K562 (cell line): Measurements from ENCODE around the gene NT5DC1. TPM values are rescaled to one million over a fixed set of nuclear protein-coding genes. Genes with fewer than 3 reads are reported as not detected.

Source experiments
- ATAC-seq: fragments of 200-7000 bp; cut with Tn5 transposase; 3 replicates; pipeline ENCODE4 v1.9.1; 2020; ENCODE audit warnings: moderate library complexity
- BruUV-seq: library from RNA; stranded (reverse); fragments of 400-500 nt; replicated peaks from 2 replicates; lab custom pipeline; 2021; lab: Mats Ljungman, UMichigan
- CTCF ChIA-PET: fragments of 300-600 bp; formaldehyde crosslinking; extraction: SDS; loops from one replicate; lab custom pipeline; 2021; ENCODE audit warnings: low intra/inter-chr PET ratio; lab: Yijun Ruan, JAX
- POLR2A ChIA-PET: fragments of 300-600, 350-650 bp; sonication (Branson Sonifier 250); formaldehyde crosslinking; extraction: SDS; loops from one replicate; lab custom pipeline; 2021; ENCODE audit warnings: antibody characterized with exemption, inconsistent platforms; lab: Yijun Ruan, JAX
- DNase-seq, 4 experiments: peaks; one replicate each; pipeline versions ENCODE4 v3.0.0 to v3.0.0-alpha.2; 2011 to 2018; ENCODE audit warnings: low spot score in 3 of 4, mixed read lengths in 3 of 4; ENCODE audit errors: extremely low read depth in 1 of 4
- FAIRE-seq: peaks from 2 replicates; lab custom pipeline; 2011; peaks lifted over from hg19 to GRCh38; lab: Jason Lieb, UNC
- H2AFZ ChIP-seq: 2 replicates; pipeline ENCODE4 v1.6.0; 2011; ENCODE audit warnings: low read depth, low read length, control low read depth, inconsistent platforms
- H3K27ac ChIP-seq: fragments of 200-600 bp; 3 replicates; pipeline ENCODE4 v1.8.0; 2011; ENCODE audit warnings: low read depth, mild to moderate bottlenecking, control low read depth, inconsistent platforms, low read length, moderate library complexity, mixed read lengths; ENCODE audit errors: extremely low read depth
- H3K27me3 ChIP-seq, 2 experiments: fragments of 300-600 bp in 1 of 2; 2 replicates in 1 of 2; 3 replicates in 1 of 2; pipeline versions ENCODE4 v1.6.0 to v1.8.0; 2011; ENCODE audit warnings: inconsistent platforms in 2 of 2, low read length in 2 of 2, mild to moderate bottlenecking in 1 of 2, mixed read lengths in 1 of 2, moderate library complexity in 1 of 2; ENCODE audit not compliant: control insufficient read depth in 2 of 2, insufficient read depth in 2 of 2
- H3K36me3 ChIP-seq: fragments of 300-600 bp; 3 replicates; pipeline ENCODE4 v1.8.0; 2011; ENCODE audit warnings: mild to moderate bottlenecking, low read length, inconsistent platforms; ENCODE audit not compliant: control insufficient read depth, insufficient read depth
- H3K4me1 ChIP-seq, 2 experiments: fragments of 200-600 bp in 1 of 2; replicated peaks in 1 of 2; 2 replicates in 1 of 2; 3 replicates in 1 of 2; pipeline versions ENCODE4 v1.5.1 to v1.8.0; 2011; ENCODE audit warnings: inconsistent platforms in 2 of 2, low read length in 2 of 2, mild to moderate bottlenecking in 1 of 2, mixed read lengths in 1 of 2, moderate library complexity in 1 of 2; ENCODE audit not compliant: control insufficient read depth in 2 of 2, insufficient read depth in 2 of 2
- H3K4me2 ChIP-seq: 2 replicates; pipeline ENCODE4 v1.6.1; 2011; ENCODE audit warnings: low read length, control low read depth, inconsistent platforms, mixed read lengths; ENCODE audit not compliant: insufficient read depth
- H3K4me3 ChIP-seq: fragments of 200-600 bp; sonication (generic), shearing (Covaris generic); 2 replicates; pipeline ENCODE4 v1.5.1; 2016; ENCODE audit warnings: control low read depth, inconsistent platforms
- H3K79me2 ChIP-seq: fragments of 200-600 bp; 3 replicates; pipeline ENCODE4 v1.8.0; 2011; ENCODE audit warnings: low read length, inconsistent platforms; ENCODE audit not compliant: control insufficient read depth, insufficient read depth
- H3K9ac ChIP-seq, 2 experiments: 2 replicates each; pipeline versions ENCODE4 v1.6.0 to v1.6.1; 2011; ENCODE audit warnings: low read depth in 2 of 2, low read length in 2 of 2, control low read depth in 1 of 2, inconsistent platforms in 1 of 2, mild to moderate bottlenecking in 1 of 2, mixed read lengths in 1 of 2; ENCODE audit not compliant: insufficient read depth in 1 of 2
- H3K9me1 ChIP-seq: one replicate; pipeline ENCODE4 v1.6.0; 2011; ENCODE audit warnings: inconsistent platforms, mild to moderate bottlenecking, low read length, moderate library complexity; ENCODE audit not compliant: control insufficient read depth, insufficient read depth
- H3K9me3 ChIP-seq: replicated peaks from 2 replicates; pipeline ENCODE4 v1.5.1; 2011; ENCODE audit warnings: low read depth, low read length, inconsistent platforms; ENCODE audit not compliant: control insufficient read depth, insufficient read depth
- H4K20me1 ChIP-seq: replicated peaks from 2 replicates; pipeline ENCODE4 v1.6.1; 2011; ENCODE audit warnings: low read length, inconsistent platforms, mixed read lengths; ENCODE audit not compliant: control insufficient read depth, insufficient read depth
- E2F1 ChIP-seq: sonication (generic); formaldehyde crosslinking; IDR thresholded peaks from 2 replicates; pipeline ENCODE4 v1.8.1; 2023; ENCODE audit warnings: mild to moderate bottlenecking, missing genetic modification reagents, moderate library complexity
- E2F5 ChIP-seq: sonication (generic); formaldehyde crosslinking; IDR thresholded peaks from 2 replicates; pipeline ENCODE4 v1.8.0; 2022; ENCODE audit warnings: mild to moderate bottlenecking, missing genetic modification reagents
- HBP1 ChIP-seq: fragments of 450-650 bp; formaldehyde crosslinking; IDR thresholded peaks from 2 replicates; pipeline ENCODE4 v1.4.0; 2022; ENCODE audit warnings: missing genetic modification characterization
- IRF2 ChIP-seq: sonication (generic); formaldehyde crosslinking; IDR thresholded peaks from 2 replicates; pipeline ENCODE4 v1.8.1; 2022; ENCODE audit warnings: mild to moderate bottlenecking, missing genetic modification reagents
- MXD1 ChIP-seq: fragments of 250-450 bp; sonication (Bioruptor Pico); IDR thresholded peaks from 2 replicates; pipeline ENCODE4 v1.8.0; 2021; ENCODE audit warnings: borderline replicate concordance, mild to moderate bottlenecking, moderate library complexity; ENCODE audit not compliant: poor library complexity, severe bottlenecking
- PHF8 ChIP-seq: fragments of 200-600 bp; sonication (generic); IDR thresholded peaks from 2 replicates; pipeline ENCODE4 v1.6.1; 2012; ENCODE audit warnings: mixed run types, mild to moderate bottlenecking, inconsistent platforms, low read length, moderate library complexity, borderline replicate concordance
- SLC30A9 ChIP-seq: fragments of 250-450 bp; sonication (Bioruptor Pico); IDR thresholded peaks from 2 replicates; pipeline ENCODE4 v1.8.0; 2022; ENCODE audit warnings: mild to moderate bottlenecking, moderate library complexity
- SRSF9 ChIP-seq: fragments of 200-400 bp; formaldehyde crosslinking; IDR thresholded peaks from 2 replicates; pipeline ENCODE4 v1.6.1; 2017; ENCODE audit warnings: low read depth, low read length, borderline replicate concordance
- TRIM24 ChIP-seq, 2 experiments: fragments of 450-650 bp; IDR thresholded peaks; 2 replicates each; pipeline ENCODE4 v1.6.1; 2016
- USF2 ChIP-seq: sonication (generic); formaldehyde crosslinking; IDR thresholded peaks from 2 replicates; pipeline ENCODE4 v1.5.0; 2020; ENCODE audit warnings: missing genetic modification reagents
- ZNF609 ChIP-seq: sonication (generic); formaldehyde crosslinking; IDR thresholded peaks from 2 replicates; pipeline ENCODE4 v1.8.1; 2023; ENCODE audit warnings: missing genetic modification reagents, mild to moderate bottlenecking, borderline replicate concordance
- WGBS: fragments of 100-300 bp; shearing (Covaris generic); methylation state at CpG from one replicate; pipeline ENCODE4 v1.1.6; 2016; ENCODE audit warnings: low coverage, mixed read lengths; ENCODE audit not compliant: insufficient coverage; ENCODE audit errors: missing lambda C conversion rate; 5-methylcytosine and 5-hydroxymethylcytosine counted together
- in situ Hi-C: fragments of 300-500 bp; cut with MboI; formaldehyde crosslinking; loops from 4 replicates; pipeline ENCODE4 v1.15.0; 2018; ENCODE audit warnings: inconsistent platforms, mixed read lengths
- intact Hi-C: fragments of 100-400 bp; cut with micrococcal nuclease; formaldehyde crosslinking; loops from 2 replicates; pipeline ENCODE4 v1.14.2; 2022
- polyA plus RNA-seq, 8 experiments: library from polyadenylated mRNA; depleted of rRNA in 4 of 8; stranded (reverse) in 5 of 8; unstranded in 3 of 8; fragments of >200 nt; fragmentation: Nextera tagmentation in 2 of 8; fragmentation: Illumina TruSeq in 1 of 8; extraction: Ambion mirVana in 2 of 8; extraction: Trizol in 1 of 8; gene quantifications; 2 replicates each; pipeline versions ENCODE4 v1.2.1 to v1.2.3, GENCODE V29; 2011 to 2014; ENCODE audit warnings: inconsistent platforms in 1 of 8, missing spikeins in 1 of 8
- total RNA-seq, 7 experiments: library from RNA; depleted of rRNA in 6 of 7; stranded (reverse); fragments of >200 nt in 6 of 7; fragmentation: Illumina TruSeq in 2 of 7; extraction: Trizol in 2 of 7; gene quantifications; 2 replicates each; pipeline versions ENCODE4 v1.2.1 to v1.2.3, GENCODE V29; 2011 to 2021; ENCODE audit warnings: low replicate concordance in 1 of 7

NT5DC1 gene
- total and polyA plus RNA-seq, 9 of the 15 experiments (the other 6 are each of a cell fraction or from before 2014, with no cell fraction given) = 4.9 to 28.5 (median 16.3) TPM

- TF ChIP-seq SRSF9 (no peak), E2F1 (CRISPR knock-in tag) (no peak), IRF2 (CRISPR knock-in tag) (no peak), PHF8 (no peak)
Measured at GRCh38 chr6:116289876-116290275, 189.2 kb downstream of the NT5DC1 start (continued).

- WGBS = 12% methylated on average over 2 of the region's 2 CpGs
- ATAC-seq (no peak), FAIRE-seq (no peak), DNase-seq (no peak)
- in situ Hi-C loops = no loop called here
- H3K27ac ChIP-seq = no peak overlapping the region
- no peak overlapping the region for H3K9ac ChIP-seq
- H3K36me3 ChIP-seq = no peaks in the 10 kb centered on the region
- no peak overlapping the region for H2AFZ ChIP-seq
- H3K4me3 ChIP-seq = no peak overlapping the region
- no peaks in the 10 kb centered on the region for H3K9me3 ChIP-seq
- ChIA-PET CTCF (no interaction called here), POLR2A (no interaction called here)
- no peaks in the 10 kb centered on the region for H3K4me1 ChIP-seq
- H4K20me1 ChIP-seq = no peaks in the 10 kb centered on the region
- intact Hi-C loops = no loop called here
- H3K27me3 ChIP-seq = peaks cover 0 to 5% of the 10 kb centered on the region in 2 experiments; a peak in 1 of 5 replicates
- H3K4me2 ChIP-seq = no peak overlapping the region
- H3K9me1 ChIP-seq = no peaks in the 10 kb centered on the region
- BruUV-seq = no TSS peak
- no peaks in the 10 kb centered on the region for H3K79me2 ChIP-seq
- no peak for TF ChIP-seq SLC30A9 (CRISPR knock-in tag)
- no peak for TF ChIP-seq ZNF609 (CRISPR knock-in tag)
- no peak for TF ChIP-seq USF2 (CRISPR knock-in tag)
- no peak for TF ChIP-seq HBP1 (CRISPR knock-in tag)
- no peak for TF ChIP-seq TRIM24 (IDR thresholded peaks at IDR 0.05)
- no peak for TF ChIP-seq E2F5 (CRISPR knock-in tag)
- TF ChIP-seq MXD1 (CRISPR knock-in tag) = no peak
Measured at GRCh38 chr6:116290799-116291198, 190.1 kb downstream of the NT5DC1 start.
